GM23338 (cell line): ENCODE results near the gene USP20. TPM values are rescaled to one million over a fixed set of nuclear protein-coding genes. Genes with fewer than 3 reads are reported as not detected.

Experiments used
- ATAC-seq: fragments of 200-7000 bp; cut with Tn5 transposase; 3 replicates; pipeline ENCODE4 v1.9.1; 2020
- DNase-seq: peaks from one replicate; pipeline ENCODE4 v3.0.0-alpha.2; 2015; ENCODE audit warnings: low spot score
- H2AFZ ChIP-seq: fragments of 200-600 bp; sonication (generic); 2 replicates; pipeline ENCODE4 v1.8.0; 2016; ENCODE audit warnings: antibody characterized with exemption, mild to moderate bottlenecking, moderate library complexity
- H3F3A ChIP-seq: fragments of 200-600 bp; sonication (generic); replicated peaks from 2 replicates; pipeline ENCODE4 v1.8.0; 2017; ENCODE audit warnings: antibody characterized with exemption, mixed run types, low read depth
- H3K27ac ChIP-seq: fragments of 200-600 bp; sonication (generic); 2 replicates; pipeline ENCODE4 v1.6.1; 2016; ENCODE audit warnings: low read depth
- H3K27me3 ChIP-seq: fragments of 200-600 bp; sonication (generic); 2 replicates; pipeline ENCODE4 v1.8.0; 2016; ENCODE audit warnings: mild to moderate bottlenecking, mixed run types, moderate library complexity; ENCODE audit not compliant: insufficient read depth
- H3K36me3 ChIP-seq: fragments of 200-600 bp; sonication (generic); 2 replicates; pipeline ENCODE4 v1.8.0; 2016; ENCODE audit warnings: mild to moderate bottlenecking; ENCODE audit not compliant: insufficient read depth
- H3K4me1 ChIP-seq: fragments of 200-600 bp; sonication (generic); 2 replicates; pipeline ENCODE4 v1.8.0; 2016; ENCODE audit warnings: mild to moderate bottlenecking, moderate library complexity; ENCODE audit not compliant: insufficient read depth
- H3K4me2 ChIP-seq: fragments of 200-600 bp; sonication (generic); 2 replicates; pipeline ENCODE4 v1.7.1; 2017; ENCODE audit warnings: mixed run types
- H3K4me3 ChIP-seq: fragments of 200-600 bp; sonication (generic); 2 replicates; pipeline ENCODE4 v1.6.1; 2016; ENCODE audit warnings: mixed run types
- H3K79me2 ChIP-seq: fragments of 200-600 bp; sonication (generic); replicated peaks from 2 replicates; pipeline ENCODE4 v1.8.0; 2017; ENCODE audit warnings: mild to moderate bottlenecking; ENCODE audit not compliant: insufficient read depth
- H3K9me2 ChIP-seq: fragments of 200-600 bp; sonication (generic); 2 replicates; pipeline ENCODE4 v1.8.0; 2017; ENCODE audit not compliant: insufficient read depth
- H4K20me1 ChIP-seq: fragments of 200-600 bp; sonication (generic); replicated peaks from 2 replicates; pipeline ENCODE4 v1.8.0; 2017; ENCODE audit warnings: mild to moderate bottlenecking; ENCODE audit not compliant: insufficient read depth
- H3K27ac Mint-ChIP-seq: 2 replicates; pipeline ENCODE4 v1.8.0; 2020; ENCODE audit warnings: inconsistent platforms, mild to moderate bottlenecking, moderate library complexity, mixed read lengths
- H3K27me3 Mint-ChIP-seq: 3 replicates; pipeline ENCODE4 v1.8.0; 2022; ENCODE audit warnings: low read depth, mild to moderate bottlenecking, moderate library complexity, mixed read lengths, inconsistent platforms; ENCODE audit not compliant: insufficient read depth, poor library complexity
- H3K36me3 Mint-ChIP-seq: 3 replicates; pipeline ENCODE4 v1.8.0; 2021; ENCODE audit warnings: low read depth, mild to moderate bottlenecking, inconsistent platforms, moderate library complexity, mixed read lengths
- H3K4me1 Mint-ChIP-seq: 3 replicates; pipeline ENCODE4 v1.8.0; 2020; ENCODE audit warnings: mild to moderate bottlenecking, inconsistent platforms, mixed read lengths
- H3K4me3 Mint-ChIP-seq: 3 replicates; pipeline ENCODE4 v1.8.0; 2021; ENCODE audit warnings: moderate library complexity, mild to moderate bottlenecking, inconsistent platforms, mixed read lengths
- H3K9me3 Mint-ChIP-seq: 3 replicates; pipeline ENCODE4 v1.8.0; 2020; ENCODE audit warnings: moderate library complexity, mild to moderate bottlenecking, inconsistent platforms, mixed read lengths
- EZH2 ChIP-seq: fragments of 200-600 bp; sonication (generic); IDR thresholded peaks from one replicate; pipeline ENCODE4 v1.8.0; 2017; ENCODE audit warnings: antibody characterized with exemption, mild to moderate bottlenecking, low read depth; ENCODE audit not compliant: unreplicated experiment
- EZH2phosphoT487 ChIP-seq: fragments of 200-600 bp; sonication (generic); IDR thresholded peaks from one replicate; pipeline ENCODE4 v1.8.1; 2018; ENCODE audit warnings: antibody characterized with exemption; ENCODE audit not compliant: unreplicated experiment
- NANOG ChIP-seq: IDR thresholded peaks from 2 replicates; pipeline ENCODE4 v1.6.1; 2016; ENCODE audit warnings: antibody characterized with exemption, borderline replicate concordance
- POLR2AphosphoS5 ChIP-seq: IDR thresholded peaks from 2 replicates; pipeline ENCODE4 v1.6.1; 2016; ENCODE audit warnings: antibody characterized with exemption, low read depth
- STAT1 ChIP-seq: IDR thresholded peaks from one replicate; pipeline ENCODE4 v1.6.1; 2016; ENCODE audit warnings: antibody characterized with exemption; ENCODE audit not compliant: unreplicated experiment
- ZNF331 ChIP-seq: fragments of 250-450 bp; sonication (Bioruptor Pico); IDR thresholded peaks from 2 replicates; pipeline ENCODE4 v1.5.0; 2020; ENCODE audit warnings: low read depth, mild to moderate bottlenecking, moderate library complexity
- polyA plus RNA-seq: library from polyadenylated mRNA; unstranded; fragments of >200 nt; fragmentation: Nextera tagmentation; extraction: Ambion mirVana; gene quantifications from 2 replicates; pipeline ENCODE4 v1.2.1, GENCODE V29; 2016
- total RNA-seq: library from RNA; depleted of rRNA; stranded (reverse); fragments of >200 nt; shearing (Covaris generic); gene quantifications from 2 replicates; pipeline ENCODE4 v1.2.3, GENCODE V29; 2014
- TF ChIP-seq, protein P1 (sequence below), 2 experiments: fragments of 200-600 bp in 1 of 2; sonication (generic) in 1 of 2; conservative IDR thresholded peaks; 2 replicates each; pipeline versions ENCODE4 v1.5.1 to v1.6.1; 2016 to 2017; ENCODE audit warnings: antibody characterized with exemption in 2 of 2, low read depth in 2 of 2, mild to moderate bottlenecking in 2 of 2, moderate library complexity in 1 of 2
- TF ChIP-seq, protein P2 (sequence below): IDR thresholded peaks from one replicate; pipeline ENCODE4 v1.6.1; 2018; ENCODE audit warnings: antibody characterized with exemption; ENCODE audit not compliant: unreplicated experiment
- TF ChIP-seq, protein P3 (sequence below): fragments of 250-450 bp; sonication (Bioruptor Pico); IDR thresholded peaks from 2 replicates; pipeline ENCODE4 v1.5.0; 2020; ENCODE audit warnings: mild to moderate bottlenecking, moderate library complexity

The USP20 gene
- total and polyA plus RNA-seq, 2 experiments from 2014 or later: 10.4 to 13.0 TPM

GRCh38 chr9:129861447-129861827 lies 26.2 kb downstream of the USP20 start (continued):
- TF ChIP-seq, protein P1, sequence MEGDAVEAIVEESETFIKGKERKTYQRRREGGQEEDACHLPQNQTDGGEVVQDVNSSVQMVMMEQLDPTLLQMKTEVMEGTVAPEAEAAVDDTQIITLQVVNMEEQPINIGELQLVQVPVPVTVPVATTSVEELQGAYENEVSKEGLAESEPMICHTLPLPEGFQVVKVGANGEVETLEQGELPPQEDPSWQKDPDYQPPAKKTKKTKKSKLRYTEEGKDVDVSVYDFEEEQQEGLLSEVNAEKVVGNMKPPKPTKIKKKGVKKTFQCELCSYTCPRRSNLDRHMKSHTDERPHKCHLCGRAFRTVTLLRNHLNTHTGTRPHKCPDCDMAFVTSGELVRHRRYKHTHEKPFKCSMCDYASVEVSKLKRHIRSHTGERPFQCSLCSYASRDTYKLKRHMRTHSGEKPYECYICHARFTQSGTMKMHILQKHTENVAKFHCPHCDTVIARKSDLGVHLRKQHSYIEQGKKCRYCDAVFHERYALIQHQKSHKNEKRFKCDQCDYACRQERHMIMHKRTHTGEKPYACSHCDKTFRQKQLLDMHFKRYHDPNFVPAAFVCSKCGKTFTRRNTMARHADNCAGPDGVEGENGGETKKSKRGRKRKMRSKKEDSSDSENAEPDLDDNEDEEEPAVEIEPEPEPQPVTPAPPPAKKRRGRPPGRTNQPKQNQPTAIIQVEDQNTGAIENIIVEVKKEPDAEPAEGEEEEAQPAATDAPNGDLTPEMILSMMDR (conservative IDR thresholded peaks at IDR 0.05; ENCODE audit: low read depth in 2 of 2): no peak
- TF ChIP-seq ZNF331 (no peak), STAT1 (no peak), EZH2 (no peak)

GRCh38 chr9:129863059-129863690 lies 27.9 kb downstream of the USP20 start:
- H3K4me3 ChIP-seq: no peak overlapping the region
- no peak overlapping the region for H3K27ac Mint-ChIP-seq
- H3K27ac ChIP-seq: no peak overlapping the region
- ATAC-seq (no peak), DNase-seq (no peak)
- H3K27me3 Mint-ChIP-seq: peaks cover 6% of the 10 kb centered on the region
- H3K36me3 Mint-ChIP-seq: peaks cover 28% of the 10 kb centered on the region; the same call in 2 of the 3 replicates
- no peaks in the 10 kb centered on the region for H3K4me1 ChIP-seq
- no peaks in the 10 kb centered on the region for H3K27me3 ChIP-seq
- no peak overlapping the region for H3K4me3 Mint-ChIP-seq
- no peak overlapping the region for H2AFZ ChIP-seq
- H3K9me3 Mint-ChIP-seq: no peaks in the 10 kb centered on the region; the same call in 2 of the 3 replicates
- H3K4me2 ChIP-seq: no peak overlapping the region
- no peaks in the 10 kb centered on the region for H3F3A ChIP-seq
- no peaks in the 10 kb centered on the region for H3K36me3 ChIP-seq
- no peaks in the 10 kb centered on the region for H3K9me2 ChIP-seq
- H3K4me1 Mint-ChIP-seq: no peaks in the 10 kb centered on the region
- TF ChIP-seq EZH2phosphoT487: no peak
- no peak for TF ChIP-seq NANOG
- TF ChIP-seq, protein P2, sequence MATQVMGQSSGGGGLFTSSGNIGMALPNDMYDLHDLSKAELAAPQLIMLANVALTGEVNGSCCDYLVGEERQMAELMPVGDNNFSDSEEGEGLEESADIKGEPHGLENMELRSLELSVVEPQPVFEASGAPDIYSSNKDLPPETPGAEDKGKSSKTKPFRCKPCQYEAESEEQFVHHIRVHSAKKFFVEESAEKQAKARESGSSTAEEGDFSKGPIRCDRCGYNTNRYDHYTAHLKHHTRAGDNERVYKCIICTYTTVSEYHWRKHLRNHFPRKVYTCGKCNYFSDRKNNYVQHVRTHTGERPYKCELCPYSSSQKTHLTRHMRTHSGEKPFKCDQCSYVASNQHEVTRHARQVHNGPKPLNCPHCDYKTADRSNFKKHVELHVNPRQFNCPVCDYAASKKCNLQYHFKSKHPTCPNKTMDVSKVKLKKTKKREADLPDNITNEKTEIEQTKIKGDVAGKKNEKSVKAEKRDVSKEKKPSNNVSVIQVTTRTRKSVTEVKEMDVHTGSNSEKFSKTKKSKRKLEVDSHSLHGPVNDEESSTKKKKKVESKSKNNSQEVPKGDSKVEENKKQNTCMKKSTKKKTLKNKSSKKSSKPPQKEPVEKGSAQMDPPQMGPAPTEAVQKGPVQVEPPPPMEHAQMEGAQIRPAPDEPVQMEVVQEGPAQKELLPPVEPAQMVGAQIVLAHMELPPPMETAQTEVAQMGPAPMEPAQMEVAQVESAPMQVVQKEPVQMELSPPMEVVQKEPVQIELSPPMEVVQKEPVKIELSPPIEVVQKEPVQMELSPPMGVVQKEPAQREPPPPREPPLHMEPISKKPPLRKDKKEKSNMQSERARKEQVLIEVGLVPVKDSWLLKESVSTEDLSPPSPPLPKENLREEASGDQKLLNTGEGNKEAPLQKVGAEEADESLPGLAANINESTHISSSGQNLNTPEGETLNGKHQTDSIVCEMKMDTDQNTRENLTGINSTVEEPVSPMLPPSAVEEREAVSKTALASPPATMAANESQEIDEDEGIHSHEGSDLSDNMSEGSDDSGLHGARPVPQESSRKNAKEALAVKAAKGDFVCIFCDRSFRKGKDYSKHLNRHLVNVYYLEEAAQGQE: no peak
- TF ChIP-seq STAT1: no peak
- no peak for TF ChIP-seq POLR2AphosphoS5
- TF ChIP-seq EZH2: no peak
- TF ChIP-seq, protein P3, sequence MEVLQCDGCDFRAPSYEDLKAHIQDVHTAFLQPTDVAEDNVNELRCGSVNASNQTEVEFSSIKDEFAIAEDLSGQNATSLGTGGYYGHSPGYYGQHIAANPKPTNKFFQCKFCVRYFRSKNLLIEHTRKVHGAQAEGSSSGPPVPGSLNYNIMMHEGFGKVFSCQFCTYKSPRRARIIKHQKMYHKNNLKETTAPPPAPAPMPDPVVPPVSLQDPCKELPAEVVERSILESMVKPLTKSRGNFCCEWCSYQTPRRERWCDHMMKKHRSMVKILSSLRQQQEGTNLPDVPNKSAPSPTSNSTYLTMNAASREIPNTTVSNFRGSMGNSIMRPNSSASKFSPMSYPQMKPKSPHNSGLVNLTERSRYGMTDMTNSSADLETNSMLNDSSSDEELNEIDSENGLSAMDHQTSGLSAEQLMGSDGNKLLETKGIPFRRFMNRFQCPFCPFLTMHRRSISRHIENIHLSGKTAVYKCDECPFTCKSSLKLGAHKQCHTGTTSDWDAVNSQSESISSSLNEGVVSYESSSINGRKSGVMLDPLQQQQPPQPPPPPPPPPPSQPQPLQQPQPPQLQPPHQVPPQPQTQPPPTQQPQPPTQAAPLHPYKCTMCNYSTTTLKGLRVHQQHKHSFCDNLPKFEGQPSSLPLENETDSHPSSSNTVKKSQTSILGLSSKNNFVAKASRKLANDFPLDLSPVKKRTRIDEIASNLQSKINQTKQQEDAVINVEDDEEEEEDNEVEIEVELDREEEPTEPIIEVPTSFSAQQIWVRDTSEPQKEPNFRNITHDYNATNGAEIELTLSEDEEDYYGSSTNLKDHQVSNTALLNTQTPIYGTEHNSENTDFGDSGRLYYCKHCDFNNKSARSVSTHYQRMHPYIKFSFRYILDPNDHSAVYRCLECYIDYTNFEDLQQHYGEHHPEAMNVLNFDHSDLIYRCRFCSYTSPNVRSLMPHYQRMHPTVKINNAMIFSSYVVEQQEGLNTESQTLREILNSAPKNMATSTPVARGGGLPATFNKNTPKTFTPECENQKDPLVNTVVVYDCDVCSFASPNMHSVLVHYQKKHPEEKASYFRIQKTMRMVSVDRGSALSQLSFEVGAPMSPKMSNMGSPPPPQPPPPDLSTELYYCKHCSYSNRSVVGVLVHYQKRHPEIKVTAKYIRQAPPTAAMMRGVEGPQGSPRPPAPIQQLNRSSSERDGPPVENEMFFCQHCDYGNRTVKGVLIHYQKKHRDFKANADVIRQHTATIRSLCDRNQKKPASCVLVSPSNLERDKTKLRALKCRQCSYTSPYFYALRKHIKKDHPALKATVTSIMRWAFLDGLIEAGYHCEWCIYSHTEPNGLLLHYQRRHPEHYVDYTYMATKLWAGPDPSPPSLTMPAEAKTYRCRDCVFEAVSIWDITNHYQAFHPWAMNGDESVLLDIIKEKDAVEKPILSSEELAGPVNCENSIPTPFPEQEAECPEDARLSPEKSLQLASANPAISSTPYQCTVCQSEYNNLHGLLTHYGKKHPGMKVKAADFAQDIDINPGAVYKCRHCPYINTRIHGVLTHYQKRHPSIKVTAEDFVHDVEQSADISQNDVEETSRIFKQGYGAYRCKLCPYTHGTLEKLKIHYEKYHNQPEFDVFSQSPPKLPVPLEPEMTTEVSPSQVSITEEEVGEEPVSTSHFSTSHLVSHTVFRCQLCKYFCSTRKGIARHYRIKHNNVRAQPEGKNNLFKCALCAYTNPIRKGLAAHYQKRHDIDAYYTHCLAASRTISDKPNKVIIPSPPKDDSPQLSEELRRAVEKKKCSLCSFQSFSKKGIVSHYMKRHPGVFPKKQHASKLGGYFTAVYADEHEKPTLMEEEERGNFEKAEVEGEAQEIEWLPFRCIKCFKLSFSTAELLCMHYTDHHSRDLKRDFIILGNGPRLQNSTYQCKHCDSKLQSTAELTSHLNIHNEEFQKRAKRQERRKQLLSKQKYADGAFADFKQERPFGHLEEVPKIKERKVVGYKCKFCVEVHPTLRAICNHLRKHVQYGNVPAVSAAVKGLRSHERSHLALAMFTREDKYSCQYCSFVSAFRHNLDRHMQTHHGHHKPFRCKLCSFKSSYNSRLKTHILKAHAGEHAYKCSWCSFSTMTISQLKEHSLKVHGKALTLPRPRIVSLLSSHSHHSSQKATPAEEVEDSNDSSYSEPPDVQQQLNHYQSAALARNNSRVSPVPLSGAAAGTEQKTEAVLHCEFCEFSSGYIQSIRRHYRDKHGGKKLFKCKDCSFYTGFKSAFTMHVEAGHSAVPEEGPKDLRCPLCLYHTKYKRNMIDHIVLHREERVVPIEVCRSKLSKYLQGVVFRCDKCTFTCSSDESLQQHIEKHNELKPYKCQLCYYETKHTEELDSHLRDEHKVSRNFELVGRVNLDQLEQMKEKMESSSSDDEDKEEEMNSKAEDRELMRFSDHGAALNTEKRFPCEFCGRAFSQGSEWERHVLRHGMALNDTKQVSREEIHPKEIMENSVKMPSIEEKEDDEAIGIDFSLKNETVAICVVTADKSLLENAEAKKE: no peak
- no peaks in the 10 kb centered on the region for H4K20me1 ChIP-seq
- no peaks in the 10 kb centered on the region for H3K79me2 ChIP-seq
